ENCODE measurements around the gene CHD8. TPM values are rescaled to one million over a fixed set of nuclear protein-coding genes. Genes with fewer than 3 reads are reported as not detected.

The CHD8 gene
- total and polyA plus RNA-seq, 2 of the 13 experiments (the other 11 are each of a cell fraction or from before 2014, with no cell fraction given), result 35.1 to 79.6 TPM

GRCh38 chr14:21383848-21384493 is 72.0 kb downstream of the CHD8 start, which contains the start of gene SUPT16H (continued):
- TF ChIP-seq SKIL (CRISPR knock-in tag; IDR thresholded peaks at IDR 0.05; ENCODE audit: borderline replicate concordance), result no peak
- 0 out of 2 replicates have a peak, but pooled peaks have one; percentile 90 for TF ChIP-seq MBD4 (IDR thresholded peaks at IDR 0.05; ENCODE audit: borderline replicate concordance, low read length)
- TF ChIP-seq NFE2L2 (IDR thresholded peaks at IDR 0.05; ENCODE audit: low read length), result peak; percentile 2; the same call in 1 of the 2 replicates
- TF ChIP-seq ZMYM2 (CRISPR knock-in tag; IDR thresholded peaks at IDR 0.05), result 0 out of 2 replicates have a peak, but pooled peaks have one; percentile 40
- TF ChIP-seq SRSF9 (IDR thresholded peaks at IDR 0.05; ENCODE audit: borderline replicate concordance, insufficient read depth, low read depth, low read length, poor library complexity, severe bottlenecking), result no peak
- TF ChIP-seq, protein P1, sequence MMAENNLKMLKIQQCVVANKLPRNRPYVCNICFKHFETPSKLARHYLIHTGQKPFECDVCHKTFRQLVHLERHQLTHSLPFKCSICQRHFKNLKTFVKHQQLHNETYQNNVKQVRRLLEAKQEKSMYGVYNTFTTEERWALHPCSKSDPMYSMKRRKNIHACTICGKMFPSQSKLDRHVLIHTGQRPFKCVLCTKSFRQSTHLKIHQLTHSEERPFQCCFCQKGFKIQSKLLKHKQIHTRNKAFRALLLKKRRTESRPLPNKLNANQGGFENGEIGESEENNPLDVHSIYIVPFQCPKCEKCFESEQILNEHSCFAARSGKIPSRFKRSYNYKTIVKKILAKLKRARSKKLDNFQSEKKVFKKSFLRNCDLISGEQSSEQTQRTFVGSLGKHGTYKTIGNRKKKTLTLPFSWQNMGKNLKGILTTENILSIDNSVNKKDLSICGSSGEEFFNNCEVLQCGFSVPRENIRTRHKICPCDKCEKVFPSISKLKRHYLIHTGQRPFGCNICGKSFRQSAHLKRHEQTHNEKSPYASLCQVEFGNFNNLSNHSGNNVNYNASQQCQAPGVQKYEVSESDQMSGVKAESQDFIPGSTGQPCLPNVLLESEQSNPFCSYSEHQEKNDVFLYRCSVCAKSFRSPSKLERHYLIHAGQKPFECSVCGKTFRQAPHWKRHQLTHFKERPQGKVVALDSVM (CRISPR knock-in tag; IDR thresholded peaks at IDR 0.05), result peak; percentile 51
- peak; percentile 72; the same call in 1 of the 2 replicates for TF ChIP-seq GLI4 (CRISPR knock-in tag; IDR thresholded peaks at IDR 0.05; ENCODE audit: borderline replicate concordance)
- peak; percentile 63 for TF ChIP-seq SP2 (CRISPR knock-in tag; IDR thresholded peaks at IDR 0.05)
- peak; percentile 65 for TF ChIP-seq SIN3B (IDR thresholded peaks at IDR 0.05; ENCODE audit: low read length)
- TF ChIP-seq ZBTB42 (CRISPR knock-in tag; IDR thresholded peaks at IDR 0.05), result peak; percentile 73; the same call in 1 of the 2 replicates
- TF ChIP-seq ZNF547 (CRISPR knock-in tag; IDR thresholded peaks at IDR 0.05), result peak; percentile 63
- TF ChIP-seq ISX (CRISPR knock-in tag; conservative IDR thresholded peaks at IDR 0.05), result no peak
- no peak for TF ChIP-seq RBAK (CRISPR knock-in tag; IDR thresholded peaks at IDR 0.05)
- TF ChIP-seq, protein P2, sequence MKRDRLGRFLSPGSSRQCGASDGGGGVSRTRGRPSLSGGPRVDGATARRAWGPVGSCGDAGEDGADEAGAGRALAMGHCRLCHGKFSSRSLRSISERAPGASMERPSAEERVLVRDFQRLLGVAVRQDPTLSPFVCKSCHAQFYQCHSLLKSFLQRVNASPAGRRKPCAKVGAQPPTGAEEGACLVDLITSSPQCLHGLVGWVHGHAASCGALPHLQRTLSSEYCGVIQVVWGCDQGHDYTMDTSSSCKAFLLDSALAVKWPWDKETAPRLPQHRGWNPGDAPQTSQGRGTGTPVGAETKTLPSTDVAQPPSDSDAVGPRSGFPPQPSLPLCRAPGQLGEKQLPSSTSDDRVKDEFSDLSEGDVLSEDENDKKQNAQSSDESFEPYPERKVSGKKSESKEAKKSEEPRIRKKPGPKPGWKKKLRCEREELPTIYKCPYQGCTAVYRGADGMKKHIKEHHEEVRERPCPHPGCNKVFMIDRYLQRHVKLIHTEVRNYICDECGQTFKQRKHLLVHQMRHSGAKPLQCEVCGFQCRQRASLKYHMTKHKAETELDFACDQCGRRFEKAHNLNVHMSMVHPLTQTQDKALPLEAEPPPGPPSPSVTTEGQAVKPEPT (CRISPR knock-in tag; IDR thresholded peaks at IDR 0.05; ENCODE audit: low read depth), result no peak
- no peak; the same call in none of the 2 replicates for TF ChIP-seq ZNF331 (CRISPR knock-in tag; IDR thresholded peaks at IDR 0.05)
- TF ChIP-seq PHF21A (CRISPR knock-in tag; IDR thresholded peaks at IDR 0.05), result peak; percentile 95
- peak; percentile 98 for TF ChIP-seq ZNF501 (CRISPR knock-in tag; IDR thresholded peaks at IDR 0.05)
- TF ChIP-seq HNF1A (IDR thresholded peaks at IDR 0.05; ENCODE audit: low read depth), result peak; percentile 22; the same call in 1 of the 2 replicates
- peak; percentile 17; the same call in 1 of the 2 replicates for TF ChIP-seq HNF1A (CRISPR knock-in tag; IDR thresholded peaks at IDR 0.05; ENCODE audit: borderline replicate concordance)
- no peak for TF ChIP-seq ATAD3A (CRISPR knock-in tag; IDR thresholded peaks at IDR 0.05)
